Measurements from ENCODE around the gene PDE4D.

Gene PDE4D

DNA sequence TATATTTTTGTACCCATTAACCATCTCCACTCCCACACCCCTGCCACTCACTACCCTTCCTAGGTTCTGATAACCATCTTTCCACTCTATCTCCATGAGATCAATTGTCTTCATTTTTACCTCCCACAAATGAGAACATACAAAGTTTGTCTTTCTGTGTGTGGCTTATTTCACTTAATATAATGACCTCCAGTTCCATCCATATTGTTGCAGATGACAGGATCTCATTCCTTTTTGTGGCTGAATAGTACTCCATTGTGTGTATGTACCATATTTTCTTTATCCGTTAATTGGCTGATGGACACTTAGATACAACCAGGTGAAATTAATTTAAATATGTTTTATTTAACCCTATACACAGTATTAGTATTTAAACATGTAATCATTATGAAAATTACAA, 552.9 kb downstream of the PDE4D start:
- H3K36me3 Mint-ChIP-seq (ENCODE audit: low read depth) = no peaks in the 10 kb centered on the region
- H3K9me3 Mint-ChIP-seq = no peaks in the 10 kb centered on the region
- no peak overlapping the region for H3K4me3 Mint-ChIP-seq
- H3K4me1 Mint-ChIP-seq (ENCODE audit: low read depth) = no peaks in the 10 kb centered on the region
- H3K27me3 Mint-ChIP-seq (ENCODE audit: low read depth) = peaks cover 20% of the 10 kb centered on the region
- no peak overlapping the region for H3K27ac Mint-ChIP-seq

DNA sequence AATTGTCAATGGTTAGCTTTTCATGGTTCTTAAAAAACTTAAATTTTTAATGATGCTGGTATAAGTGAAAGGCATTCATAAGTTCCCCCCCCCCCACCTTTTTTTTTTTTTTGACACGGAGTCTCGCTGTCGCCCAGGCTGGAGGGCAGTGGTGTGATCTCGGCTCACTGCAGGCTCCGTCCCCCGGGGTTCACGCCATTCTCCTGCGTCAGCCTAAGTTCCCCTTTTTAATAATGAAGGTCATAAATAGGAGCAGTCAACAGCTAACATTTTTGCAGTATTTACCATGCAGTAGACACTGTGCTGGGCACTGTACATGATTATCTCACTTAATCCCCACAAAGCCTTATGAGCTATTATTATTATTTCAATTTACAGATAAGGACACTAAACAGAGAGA, 556.3 kb downstream of the PDE4D start:
- no peak overlapping the region for H3K4me3 Mint-ChIP-seq
- H3K4me1 Mint-ChIP-seq (ENCODE audit: low read depth) = no peaks in the 10 kb centered on the region
- H3K36me3 Mint-ChIP-seq (ENCODE audit: low read depth) = no peaks in the 10 kb centered on the region
- peaks cover 21% of the 10 kb centered on the region for H3K27me3 Mint-ChIP-seq (ENCODE audit: low read depth)
- H3K27ac Mint-ChIP-seq = no peak overlapping the region
- H3K9me3 Mint-ChIP-seq = no peaks in the 10 kb centered on the region

DNA sequence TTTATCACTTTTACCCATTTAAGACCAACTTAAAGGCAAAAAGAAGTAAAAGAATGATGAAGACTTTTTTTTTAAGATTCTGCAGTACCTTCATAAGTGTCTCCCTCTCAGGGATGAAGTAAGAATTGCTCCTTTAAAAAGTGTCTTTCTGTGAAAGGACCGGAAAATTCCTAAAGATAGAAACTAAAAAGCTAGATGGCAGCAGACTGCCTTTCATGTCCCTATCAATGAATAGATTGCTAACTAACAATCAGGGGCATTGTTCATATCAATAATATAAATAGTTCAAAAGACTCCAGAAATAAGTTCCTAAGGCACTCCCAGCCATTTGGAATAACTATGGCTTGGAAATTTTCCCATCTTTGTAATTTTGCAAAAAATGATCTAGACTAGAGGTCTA, 558.0 kb downstream of the PDE4D start:
- no peak overlapping the region for H3K27ac Mint-ChIP-seq
- H3K4me3 Mint-ChIP-seq = no peak overlapping the region
- H3K9me3 Mint-ChIP-seq = no peaks in the 10 kb centered on the region
- H3K36me3 Mint-ChIP-seq (ENCODE audit: low read depth) = no peaks in the 10 kb centered on the region
- H3K4me1 Mint-ChIP-seq (ENCODE audit: low read depth) = no peaks in the 10 kb centered on the region
- H3K27me3 Mint-ChIP-seq (ENCODE audit: low read depth) = peaks cover 20% of the 10 kb centered on the region

DNA sequence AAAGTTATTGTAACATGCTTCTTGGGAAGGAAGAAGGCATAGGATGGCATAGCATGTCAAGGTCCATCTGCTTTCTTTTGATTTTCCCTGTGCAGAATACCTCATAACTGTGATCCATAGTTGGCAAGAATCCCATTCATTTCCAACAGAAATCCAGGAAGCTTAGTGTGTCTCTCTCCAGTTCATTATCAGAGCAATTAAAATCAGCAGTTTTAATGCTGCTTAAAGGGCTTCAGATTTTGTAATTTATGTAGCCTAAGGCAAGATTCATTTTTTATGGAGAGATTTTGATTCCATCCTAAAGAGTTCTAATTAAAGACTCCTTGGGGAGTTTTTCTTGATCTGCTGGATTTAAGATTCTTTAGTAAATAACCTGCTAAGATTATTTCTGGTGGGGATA, 560.1 kb downstream of the PDE4D start:
- H3K9me3 Mint-ChIP-seq = no peaks in the 10 kb centered on the region
- no peaks in the 10 kb centered on the region for H3K36me3 Mint-ChIP-seq (ENCODE audit: low read depth)
- H3K27ac Mint-ChIP-seq = no peak overlapping the region
- H3K27me3 Mint-ChIP-seq (ENCODE audit: low read depth) = peaks cover 23% of the 10 kb centered on the region
- H3K4me1 Mint-ChIP-seq (ENCODE audit: low read depth) = no peaks in the 10 kb centered on the region
- no peak overlapping the region for H3K4me3 Mint-ChIP-seq

DNA sequence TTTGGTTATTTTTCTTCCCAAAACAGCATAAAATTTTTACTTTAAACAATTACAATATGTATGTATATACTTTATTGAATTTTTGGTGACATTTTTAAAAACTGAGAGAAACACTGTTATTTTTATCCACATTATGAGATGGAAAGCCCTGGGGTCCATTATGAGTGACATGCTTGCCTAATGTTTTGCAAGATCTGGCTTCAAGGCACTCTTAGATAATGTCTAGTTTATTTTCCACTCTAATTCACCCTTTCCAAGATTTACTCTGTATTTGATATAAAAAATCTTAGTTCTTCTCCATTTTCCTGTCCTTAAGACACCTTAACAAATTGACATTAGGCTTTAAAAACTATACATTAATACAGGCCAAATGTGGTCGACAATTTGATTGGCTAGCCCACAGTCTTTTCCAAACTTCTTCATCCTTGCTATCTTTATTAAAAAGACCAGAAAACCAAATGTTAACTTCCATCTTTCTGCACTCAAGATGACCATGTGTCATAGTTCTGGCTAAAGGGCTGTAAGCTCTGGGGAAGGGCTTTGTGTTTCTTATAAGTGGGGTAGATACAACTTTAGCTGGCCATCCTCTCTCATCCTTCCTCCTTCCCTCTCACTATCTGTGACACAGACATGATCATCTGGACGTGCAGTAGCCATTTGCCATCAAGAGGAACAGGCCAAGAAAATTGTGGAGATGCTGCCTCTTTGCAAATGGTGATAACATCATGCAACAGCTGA, 561.1 kb downstream of the PDE4D start:
- H3K4me3 Mint-ChIP-seq = no peak overlapping the region
- H3K27ac Mint-ChIP-seq = no peak overlapping the region
- no peaks in the 10 kb centered on the region for H3K36me3 Mint-ChIP-seq (ENCODE audit: low read depth)
- no peaks in the 10 kb centered on the region for H3K9me3 Mint-ChIP-seq
- H3K27me3 Mint-ChIP-seq (ENCODE audit: low read depth) = peaks cover 19% of the 10 kb centered on the region
- no peaks in the 10 kb centered on the region for H3K4me1 Mint-ChIP-seq (ENCODE audit: low read depth)

DNA sequence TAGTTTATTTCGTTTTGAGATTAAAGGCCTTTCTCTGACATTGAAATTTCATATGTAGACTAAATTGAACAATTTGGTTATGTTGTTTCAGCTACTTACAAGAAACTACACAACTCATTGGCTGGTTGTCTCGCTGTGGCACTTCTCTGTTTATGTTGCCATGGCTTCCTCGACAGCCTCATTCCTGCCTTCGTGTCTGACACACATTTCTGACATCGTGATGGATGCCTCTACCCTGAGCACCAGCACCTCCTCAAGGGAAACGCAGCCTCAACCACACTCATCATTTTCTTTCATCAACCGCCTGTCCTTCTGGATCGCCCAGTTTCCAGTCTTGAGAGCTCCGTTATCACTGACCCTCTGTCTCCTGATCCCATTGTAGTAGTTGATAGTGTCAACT, 562.8 kb downstream of the PDE4D start:
- H3K4me3 Mint-ChIP-seq = no peak overlapping the region
- H3K27me3 Mint-ChIP-seq (ENCODE audit: low read depth) = peaks cover 19% of the 10 kb centered on the region
- no peaks in the 10 kb centered on the region for H3K9me3 Mint-ChIP-seq
- no peaks in the 10 kb centered on the region for H3K36me3 Mint-ChIP-seq (ENCODE audit: low read depth)
- H3K4me1 Mint-ChIP-seq (ENCODE audit: low read depth) = no peaks in the 10 kb centered on the region
- H3K27ac Mint-ChIP-seq = no peak overlapping the region

DNA sequence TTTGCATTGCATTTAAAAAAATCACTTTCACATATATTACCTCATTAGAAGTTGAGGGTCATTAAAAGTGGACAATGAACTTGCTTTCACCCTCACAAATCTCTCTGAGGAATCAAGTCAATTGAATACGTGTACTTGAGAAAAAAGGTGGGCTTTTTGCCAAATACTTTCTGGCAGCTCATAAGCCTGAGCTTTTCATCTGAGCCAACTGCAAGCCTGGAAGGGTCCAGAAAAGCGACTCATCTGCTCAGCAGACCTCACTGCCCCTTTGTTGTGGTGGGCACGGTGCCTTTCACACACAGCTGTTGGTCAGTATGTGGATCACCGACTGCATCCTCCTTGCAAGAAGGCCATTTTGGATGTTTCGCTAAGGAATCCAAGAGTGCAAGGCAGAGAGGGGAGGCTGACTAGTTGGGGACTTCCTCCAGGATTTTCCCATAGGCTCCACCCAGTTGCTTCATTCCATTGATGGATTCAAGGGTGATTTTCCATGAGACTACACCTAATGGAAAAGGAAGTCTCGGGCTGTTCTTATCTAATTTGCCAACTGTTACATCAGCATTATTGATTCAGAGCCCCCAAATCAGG, 564.7 kb downstream of the PDE4D start:
- H3K4me3 Mint-ChIP-seq = no peak overlapping the region
- H3K9me3 Mint-ChIP-seq = no peaks in the 10 kb centered on the region
- no peaks in the 10 kb centered on the region for H3K36me3 Mint-ChIP-seq (ENCODE audit: low read depth)
- peaks cover 22% of the 10 kb centered on the region for H3K27me3 Mint-ChIP-seq (ENCODE audit: low read depth)
- no peak overlapping the region for H3K27ac Mint-ChIP-seq
- no peaks in the 10 kb centered on the region for H3K4me1 Mint-ChIP-seq (ENCODE audit: low read depth)

DNA sequence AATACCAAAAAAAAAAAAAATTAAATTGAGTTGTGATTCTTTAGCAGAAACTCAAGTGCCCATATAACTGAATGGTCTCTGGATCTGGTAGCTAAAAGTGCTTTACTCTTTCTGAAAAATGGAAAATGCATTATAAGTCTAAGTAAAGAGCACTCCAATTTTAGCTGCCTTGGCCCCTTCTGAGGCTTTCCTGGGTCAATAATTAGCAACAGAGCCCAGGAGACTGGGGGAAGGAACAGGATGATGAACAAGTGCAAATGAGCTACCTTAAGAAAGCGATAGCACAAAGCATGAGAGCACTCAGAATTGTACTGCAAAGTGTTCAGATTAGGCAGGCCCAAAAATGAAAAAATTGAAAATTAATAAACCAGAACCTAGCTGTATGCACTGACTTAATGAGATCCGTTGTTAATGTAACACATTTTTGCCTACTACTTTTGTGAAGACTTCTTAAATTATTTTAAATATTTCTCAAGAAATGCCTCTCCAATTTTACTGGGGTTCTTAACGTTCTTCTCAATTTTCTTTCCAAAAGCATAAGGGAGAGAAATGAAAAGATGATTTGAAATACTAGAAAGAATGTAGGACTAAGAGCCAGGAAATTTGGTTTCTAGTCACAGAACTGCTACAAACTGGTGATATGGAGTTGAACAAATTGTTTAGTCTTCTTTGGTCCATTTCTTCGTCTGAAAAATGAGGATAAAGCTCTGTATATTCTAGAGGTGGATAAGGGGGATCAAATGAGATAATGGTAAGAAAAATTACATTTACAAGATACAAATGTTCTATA, 566.1 kb downstream of the PDE4D start:
- H3K4me1 Mint-ChIP-seq (ENCODE audit: low read depth) = no peaks in the 10 kb centered on the region
- no peak overlapping the region for H3K27ac Mint-ChIP-seq
- no peak overlapping the region for H3K4me3 Mint-ChIP-seq
- H3K36me3 Mint-ChIP-seq (ENCODE audit: low read depth) = no peaks in the 10 kb centered on the region
- peaks cover 18% of the 10 kb centered on the region for H3K27me3 Mint-ChIP-seq (ENCODE audit: low read depth)
- no peaks in the 10 kb centered on the region for H3K9me3 Mint-ChIP-seq

DNA sequence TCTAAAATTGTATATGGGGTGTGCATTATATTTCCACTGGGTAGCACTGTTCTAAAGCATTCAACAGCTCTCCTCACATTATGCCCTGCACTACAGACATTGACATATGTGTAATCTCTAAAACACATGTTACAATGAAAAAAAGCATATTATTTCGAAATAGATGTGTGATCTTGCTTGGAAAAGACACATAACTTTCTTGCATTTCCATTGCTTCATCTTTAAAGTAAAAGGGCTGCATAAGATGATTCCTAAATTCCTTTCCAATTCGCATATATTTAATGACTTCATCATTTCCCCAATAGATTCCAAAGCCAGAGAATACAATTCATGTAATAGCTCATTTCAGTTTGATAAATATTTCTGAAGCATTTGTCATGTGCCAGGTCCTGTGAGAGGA, 566.9 kb downstream of the PDE4D start:
- no peaks in the 10 kb centered on the region for H3K4me1 Mint-ChIP-seq (ENCODE audit: low read depth)
- no peak overlapping the region for H3K27ac Mint-ChIP-seq
- no peaks in the 10 kb centered on the region for H3K36me3 Mint-ChIP-seq (ENCODE audit: low read depth)
- H3K27me3 Mint-ChIP-seq (ENCODE audit: low read depth) = peaks cover 15% of the 10 kb centered on the region
- no peaks in the 10 kb centered on the region for H3K9me3 Mint-ChIP-seq
- no peak overlapping the region for H3K4me3 Mint-ChIP-seq

DNA sequence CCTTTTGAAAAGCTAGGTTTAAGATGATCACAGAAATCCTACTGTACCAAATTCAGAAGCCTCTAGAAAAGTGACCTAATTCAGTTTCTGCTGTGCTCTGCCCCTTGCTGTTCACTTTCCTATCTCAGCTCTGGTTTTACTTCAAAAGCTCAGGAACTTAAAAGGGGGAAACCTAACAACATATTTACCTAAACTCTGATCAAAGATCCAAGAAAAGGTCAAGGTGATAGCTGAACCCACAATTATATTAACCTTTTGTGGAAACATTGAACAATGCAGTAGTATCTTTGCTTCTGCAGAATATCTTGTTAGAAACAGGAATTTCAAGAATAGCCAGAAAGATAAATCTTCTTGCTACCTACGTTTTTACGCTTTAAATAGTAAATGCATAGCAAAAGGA, 568.5 kb downstream of the PDE4D start:
- no peak overlapping the region for H3K4me3 Mint-ChIP-seq
- H3K4me1 Mint-ChIP-seq (ENCODE audit: low read depth) = no peaks in the 10 kb centered on the region
- H3K27ac Mint-ChIP-seq = no peak overlapping the region
- peaks cover 20% of the 10 kb centered on the region for H3K27me3 Mint-ChIP-seq (ENCODE audit: low read depth)
- no peaks in the 10 kb centered on the region for H3K36me3 Mint-ChIP-seq (ENCODE audit: low read depth)
- no peaks in the 10 kb centered on the region for H3K9me3 Mint-ChIP-seq

DNA sequence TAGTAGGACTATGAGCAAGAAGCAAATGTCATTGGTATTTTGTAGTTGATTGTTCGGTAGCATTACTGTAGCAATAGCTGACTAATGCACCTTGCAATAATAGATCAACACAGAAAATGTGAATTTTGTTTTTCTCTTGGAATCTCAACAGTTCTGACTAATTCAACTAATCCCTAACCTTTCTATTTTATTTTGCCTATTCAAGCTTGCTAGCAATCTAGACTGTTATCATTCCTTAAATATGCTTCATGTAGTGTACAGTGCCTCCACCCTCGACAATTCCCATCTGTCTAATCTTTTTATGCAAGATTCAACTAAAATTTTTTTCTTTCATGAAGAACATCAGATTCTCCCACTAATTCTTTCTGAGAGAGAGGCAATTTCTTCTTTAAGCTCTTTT, 570.6 kb downstream of the PDE4D start:
- H3K4me1 Mint-ChIP-seq (ENCODE audit: low read depth) = no peaks in the 10 kb centered on the region
- H3K4me3 Mint-ChIP-seq = no peak overlapping the region
- no peaks in the 10 kb centered on the region for H3K9me3 Mint-ChIP-seq
- no peak overlapping the region for H3K27ac Mint-ChIP-seq
- H3K36me3 Mint-ChIP-seq (ENCODE audit: low read depth) = no peaks in the 10 kb centered on the region
- H3K27me3 Mint-ChIP-seq (ENCODE audit: low read depth) = peaks cover 17% of the 10 kb centered on the region

DNA sequence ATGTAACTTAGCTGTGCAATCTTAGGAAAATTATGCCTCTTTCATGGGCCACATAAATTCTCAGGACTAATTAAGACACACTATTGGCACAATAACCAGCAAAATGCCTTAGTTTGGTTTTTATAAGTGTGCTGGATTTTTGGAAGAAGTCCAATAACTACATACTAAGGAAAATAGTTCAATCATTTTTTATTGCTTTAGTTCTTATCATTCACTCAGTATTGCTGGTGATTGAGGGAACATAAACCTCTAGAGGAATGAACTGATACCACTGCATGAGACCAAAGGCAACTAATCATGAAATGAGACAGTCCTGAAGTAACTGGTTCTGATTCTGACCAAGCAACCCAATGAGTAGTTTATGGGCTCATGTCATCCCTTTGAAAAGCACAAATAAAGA, 571.5 kb downstream of the PDE4D start:
- no peaks in the 10 kb centered on the region for H3K4me1 Mint-ChIP-seq (ENCODE audit: low read depth)
- H3K4me3 Mint-ChIP-seq = no peak overlapping the region

DNA sequence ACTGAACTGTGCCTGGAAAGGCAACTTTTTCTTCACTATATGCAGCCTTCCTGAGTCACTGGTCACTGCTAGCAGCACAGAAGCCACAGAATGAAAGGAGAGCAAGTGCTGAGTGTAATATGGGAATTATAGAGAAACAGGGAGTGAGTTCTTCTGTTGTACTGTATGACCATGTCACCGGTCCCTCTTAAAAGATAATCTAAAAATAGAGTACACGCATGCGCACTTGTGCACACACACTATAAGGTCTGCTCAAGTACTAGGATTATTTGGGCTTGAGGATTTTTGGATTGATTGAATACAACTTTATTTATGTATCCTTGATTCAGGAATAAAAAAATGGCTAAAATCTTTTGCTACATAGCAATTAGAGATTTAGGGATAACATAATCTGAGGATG, 571.9 kb downstream of the PDE4D start:
- Mint-ChIP-seq H3K36me3 (ENCODE audit: low read depth) (no peaks in the 10 kb centered on the region), H3K27me3 (ENCODE audit: low read depth) (peaks cover 17% of the 10 kb centered on the region), H3K27ac (peak overlapping the region; percentile 1), H3K4me1 (ENCODE audit: low read depth) (no peaks in the 10 kb centered on the region), H3K9me3 (no peaks in the 10 kb centered on the region), H3K4me3 (no peak overlapping the region)

More for the DNA sequence above, 571.5 kb downstream of the PDE4D start:
- peaks cover 17% of the 10 kb centered on the region for H3K27me3 Mint-ChIP-seq (ENCODE audit: low read depth)
- H3K9me3 Mint-ChIP-seq = no peaks in the 10 kb centered on the region
- no peaks in the 10 kb centered on the region for H3K36me3 Mint-ChIP-seq (ENCODE audit: low read depth)
- H3K27ac Mint-ChIP-seq = no peak overlapping the region

DNA sequence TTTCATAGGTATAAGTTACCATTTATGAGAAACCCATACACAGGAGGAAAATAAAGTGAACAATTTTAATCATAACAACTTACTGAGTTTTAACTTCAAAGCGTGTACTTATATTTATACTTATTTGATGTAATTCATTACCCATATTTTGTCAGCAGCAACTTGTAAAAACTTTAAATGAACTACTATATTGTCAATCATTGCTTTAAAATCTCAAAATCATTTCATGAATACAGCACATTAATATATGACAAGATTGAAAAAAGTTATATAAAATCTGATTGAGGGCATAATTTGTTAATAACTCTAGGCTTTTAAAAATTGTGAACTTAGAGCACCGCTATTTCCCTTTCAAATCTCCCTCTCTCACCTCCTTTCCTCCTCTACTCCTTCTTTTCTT, 573.1 kb downstream of the PDE4D start:
- H3K36me3 Mint-ChIP-seq (ENCODE audit: low read depth) = no peaks in the 10 kb centered on the region
- H3K9me3 Mint-ChIP-seq = no peaks in the 10 kb centered on the region
- no peak overlapping the region for H3K27ac Mint-ChIP-seq
- no peaks in the 10 kb centered on the region for H3K4me1 Mint-ChIP-seq (ENCODE audit: low read depth)
- H3K27me3 Mint-ChIP-seq (ENCODE audit: low read depth) = peaks cover 22% of the 10 kb centered on the region
- H3K4me3 Mint-ChIP-seq = no peak overlapping the region

DNA sequence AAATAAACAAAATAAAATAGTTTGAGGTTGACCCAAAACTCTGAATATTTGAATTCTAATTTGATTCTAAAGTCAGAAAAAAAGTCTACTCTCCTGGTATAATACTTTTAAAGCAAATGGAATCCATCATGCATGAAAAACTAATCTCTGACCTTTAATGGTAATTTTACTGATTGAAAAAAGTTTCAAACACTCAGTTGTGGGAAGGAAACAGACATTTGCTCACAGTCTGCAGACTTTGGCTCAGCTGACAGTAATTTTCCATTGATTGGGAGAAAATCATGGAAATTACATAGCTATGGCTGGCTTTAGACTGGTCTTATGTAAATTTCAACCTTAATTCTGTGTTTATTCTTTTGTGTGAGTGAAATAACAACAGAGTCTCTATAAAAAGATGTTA, 574.3 kb downstream of the PDE4D start:
- H3K4me1 Mint-ChIP-seq (ENCODE audit: low read depth) = no peaks in the 10 kb centered on the region

More for the DNA sequence above, 574.3 kb downstream of the PDE4D start:
- H3K27ac Mint-ChIP-seq = no peak overlapping the region
- peaks cover 22% of the 10 kb centered on the region for H3K27me3 Mint-ChIP-seq (ENCODE audit: low read depth)
- H3K9me3 Mint-ChIP-seq = no peaks in the 10 kb centered on the region
- no peaks in the 10 kb centered on the region for H3K36me3 Mint-ChIP-seq (ENCODE audit: low read depth)
- H3K4me3 Mint-ChIP-seq = no peak overlapping the region

Data from T-helper 1 cell treated with Interleukin-12 subunit alpha and Interleukin-12 subunit beta and Interleukin-4 antibody, amounts not matched to agents 30 μg/mL and 1 μg/mL, for 36 hours (primary cell).